NB4 (cell line): ENCODE results near the gene CASP8AP2.
"Not testable (repeated sequence)": the region's sequence is repeated elsewhere in the genome, so short reads cannot be mapped to it uniquely, and the experiment has no call there.

ENCODE experiments used
- DNase-seq: peaks from one replicate; pipeline ENCODE4 v3.0.0; 2010; ENCODE audit warnings: low read depth
- H3K4me3 ChIP-seq: one replicate; pipeline ENCODE4 v1.5.1; 2011; ENCODE audit warnings: mild to moderate bottlenecking, low read depth, low read length, moderate library complexity
- MAX ChIP-seq: IDR thresholded peaks from 2 replicates; pipeline ENCODE4 v1.6.1; 2011; ENCODE audit warnings: low read depth, low read length
- MYC ChIP-seq: IDR thresholded peaks from 2 replicates; pipeline ENCODE4 v1.6.1; 2011; ENCODE audit warnings: low read depth, low read length
- POLR2A ChIP-seq: IDR thresholded peaks from 2 replicates; pipeline ENCODE4 v1.6.1; 2011; ENCODE audit warnings: mild to moderate bottlenecking; ENCODE audit not compliant: insufficient read length; ENCODE audit errors: extremely low read depth
- TF ChIP-seq, protein P1 (sequence below): IDR thresholded peaks from one replicate; pipeline ENCODE4 v1.5.1; 2012; ENCODE audit warnings: low read depth, low read length

The CASP8AP2 gene

GRCh38 chr6:89888871-89889270 is 59.2 kb downstream of the CASP8AP2 start:
- DNase-seq = peak; percentile 11
- no peak overlapping the region for H3K4me3 ChIP-seq
- TF ChIP-seq POLR2A = no peak
- TF ChIP-seq MAX = no peak
- TF ChIP-seq MYC = no peak
- TF ChIP-seq, protein P1, sequence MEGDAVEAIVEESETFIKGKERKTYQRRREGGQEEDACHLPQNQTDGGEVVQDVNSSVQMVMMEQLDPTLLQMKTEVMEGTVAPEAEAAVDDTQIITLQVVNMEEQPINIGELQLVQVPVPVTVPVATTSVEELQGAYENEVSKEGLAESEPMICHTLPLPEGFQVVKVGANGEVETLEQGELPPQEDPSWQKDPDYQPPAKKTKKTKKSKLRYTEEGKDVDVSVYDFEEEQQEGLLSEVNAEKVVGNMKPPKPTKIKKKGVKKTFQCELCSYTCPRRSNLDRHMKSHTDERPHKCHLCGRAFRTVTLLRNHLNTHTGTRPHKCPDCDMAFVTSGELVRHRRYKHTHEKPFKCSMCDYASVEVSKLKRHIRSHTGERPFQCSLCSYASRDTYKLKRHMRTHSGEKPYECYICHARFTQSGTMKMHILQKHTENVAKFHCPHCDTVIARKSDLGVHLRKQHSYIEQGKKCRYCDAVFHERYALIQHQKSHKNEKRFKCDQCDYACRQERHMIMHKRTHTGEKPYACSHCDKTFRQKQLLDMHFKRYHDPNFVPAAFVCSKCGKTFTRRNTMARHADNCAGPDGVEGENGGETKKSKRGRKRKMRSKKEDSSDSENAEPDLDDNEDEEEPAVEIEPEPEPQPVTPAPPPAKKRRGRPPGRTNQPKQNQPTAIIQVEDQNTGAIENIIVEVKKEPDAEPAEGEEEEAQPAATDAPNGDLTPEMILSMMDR = no peak

GRCh38 chr6:89890845-89891528 is 61.3 kb downstream of the CASP8AP2 start:
- not testable (repeated sequence) for DNase-seq, H3K4me3 ChIP-seq

- not testable (repeated sequence) for DNase-seq, H3K4me3 ChIP-seq
Measured at GRCh38 chr6:89892577-89892976, 62.9 kb downstream of the CASP8AP2 start.

DNA sequence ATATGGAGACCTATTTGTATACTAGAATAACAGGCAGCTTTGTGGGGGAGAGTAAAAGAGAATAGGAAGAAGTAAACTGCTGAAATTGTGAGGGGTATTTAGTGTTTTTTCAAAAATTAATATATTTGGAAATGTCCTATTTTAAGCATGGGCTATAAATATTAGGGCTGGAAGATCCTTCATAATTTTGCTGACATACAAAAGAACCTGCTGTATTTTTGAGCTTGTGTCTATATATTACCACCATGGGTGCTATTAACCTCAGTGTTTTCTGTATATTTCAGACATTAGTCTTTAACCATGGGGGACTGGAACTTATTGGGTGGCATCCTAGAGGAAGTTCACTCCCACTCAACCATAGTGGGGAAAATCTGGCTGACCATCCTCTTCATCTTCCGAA is 64.5 kb downstream of the CASP8AP2 start, which contains the start of gene GJA10:
GJA10 (plus strand) TSS at position 301 of the 400 bp plus-strand sequence; CDS start at position 301, 0 bp downstream.
- DNase-seq = no peak
- TF ChIP-seq, protein P1 = no peak
- no peak for TF ChIP-seq POLR2A
- no peak for TF ChIP-seq MYC
- TF ChIP-seq MAX = no peak
- no peak within 1 kb of the TSS for H3K4me3 ChIP-seq

GRCh38 chr6:89895276-89895874 is 65.7 kb downstream of the CASP8AP2 start:
- DNase-seq = peak; percentile 55
- TF ChIP-seq MAX (peak; percentile 80), MYC (peak; percentile 47; the same call in 1 of the 2 replicates), POLR2A (no peak)
- TF ChIP-seq, protein P1 = no peak
- H3K4me3 ChIP-seq = no peak overlapping the region

GRCh38 chr6:89910001-89910901 is 80.6 kb downstream of the CASP8AP2 start:
- DNase-seq, H3K4me3 ChIP-seq: not testable (repeated sequence)

DNA sequence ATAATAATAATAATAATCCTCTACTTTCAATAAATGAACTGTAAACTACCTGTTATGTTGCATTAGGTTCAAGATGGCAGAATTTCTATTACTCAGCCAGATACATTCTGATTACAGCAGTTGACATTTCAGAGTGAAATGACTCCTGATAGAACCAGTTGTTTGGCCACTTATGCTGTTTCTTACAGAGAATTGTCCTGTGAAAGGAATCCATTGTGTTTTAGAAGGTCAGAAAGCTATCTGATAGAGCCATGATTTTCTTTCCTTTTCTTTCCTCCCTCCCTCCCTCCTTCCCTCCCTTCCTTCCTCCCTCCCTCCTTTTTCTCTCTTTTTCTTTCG is 81.2 kb downstream of the CASP8AP2 start:
- no peak for TF ChIP-seq MYC
- TF ChIP-seq, protein P1 = no peak
- no peak for TF ChIP-seq MAX
- TF ChIP-seq POLR2A = no peak
- no peak overlapping the region for H3K4me3 ChIP-seq
- DNase-seq = no peak
